ENCODE data around the gene RPS16.

- TF ChIP-seq MAX (IDR thresholded peaks at IDR 0.05): no peak
- no peak for TF ChIP-seq EZH2 (IDR thresholded peaks at IDR 0.05; ENCODE audit: low read depth, low read length, severe bottlenecking)
- TF ChIP-seq CTCF (IDR thresholded peaks at IDR 0.05; ENCODE audit: control extremely low read depth in 1 of 3, insufficient read depth in 1 of 3, low read depth in 1 of 3, low read length in 3 of 3): no peak
- no peak for TF ChIP-seq SP1 (IDR thresholded peaks at IDR 0.05; ENCODE audit: low read depth, low read length)
- no peak for TF ChIP-seq EGR1 (IDR thresholded peaks at IDR 0.05; ENCODE audit: borderline replicate concordance, low read depth, low read length)
- TF ChIP-seq CEBPB (IDR thresholded peaks at IDR 0.05; ENCODE audit: low read depth, low read length): no peak
- TF ChIP-seq KDM1A (IDR thresholded peaks at IDR 0.05; ENCODE audit: borderline replicate concordance, low read length): no peak
- no peak for TF ChIP-seq POLR2A (IDR thresholded peaks at IDR 0.05; ENCODE audit: control extremely low read depth in 1 of 2, low read depth in 2 of 2, low read length in 2 of 2)
- no peak for TF ChIP-seq POLR2AphosphoS5 (IDR thresholded peaks at IDR 0.05; ENCODE audit: low read depth, low read length)
- TF ChIP-seq CREB1 (IDR thresholded peaks at IDR 0.05): no peak
- no peak for TF ChIP-seq SUZ12 (IDR thresholded peaks at IDR 0.05; ENCODE audit: low read length)
- TF ChIP-seq RNF2 (IDR thresholded peaks at IDR 0.05; ENCODE audit: borderline replicate concordance, low read depth, low read length, missing control alignments, poor library complexity, severe bottlenecking): no peak
These were observed 18.1 kb downstream of the RPS16 start for GRCh38 chr19:39417463-39418181.

Measured in H1 (cell line).